Stimulated activated naive CD8-positive, alpha-beta T cell treated with anti-CD3 and anti-CD28 coated beads, Interleukin-15, Interleukin-2, amounts not matched to agents 100 ng/mL and 50 ng/mL, for 24 hours (primary cell): Measurements from ENCODE around the gene CRHR2.

ENCODE experiments used
- H3K27ac Mint-ChIP-seq: one replicate; pipeline ENCODE4 v1.8.0; 2021; ENCODE audit warnings: mild to moderate bottlenecking, mixed read lengths
- H3K27me3 Mint-ChIP-seq: one replicate; pipeline ENCODE4 v1.8.0; 2021; ENCODE audit warnings: mixed read lengths
- H3K36me3 Mint-ChIP-seq: one replicate; pipeline ENCODE4 v1.8.0; 2021; ENCODE audit warnings: low read depth, mixed read lengths
- H3K4me1 Mint-ChIP-seq: one replicate; pipeline ENCODE4 v1.8.0; 2021; ENCODE audit warnings: low read depth, mixed read lengths
- H3K4me3 Mint-ChIP-seq: one replicate; pipeline ENCODE4 v1.8.0; 2021; ENCODE audit warnings: mild to moderate bottlenecking, mixed read lengths
- H3K9me3 Mint-ChIP-seq: one replicate; pipeline ENCODE4 v1.8.0; 2021; ENCODE audit warnings: mixed read lengths

Gene CRHR2

GRCh38 chr7:30714129-30714528 lies 31.9 kb upstream of the CRHR2 start:
- H3K9me3 Mint-ChIP-seq, result peaks cover 18% of the 10 kb centered on the region
- no peaks in the 10 kb centered on the region for H3K4me1 Mint-ChIP-seq
- no peak overlapping the region for H3K27ac Mint-ChIP-seq
- H3K4me3 Mint-ChIP-seq, result no peak overlapping the region
- peaks cover 18% of the 10 kb centered on the region for H3K36me3 Mint-ChIP-seq
- H3K27me3 Mint-ChIP-seq, result no peaks in the 10 kb centered on the region

- H3K9me3 Mint-ChIP-seq, result peaks cover 14% of the 10 kb centered on the region
- no peak overlapping the region for H3K4me3 Mint-ChIP-seq
- H3K27me3 Mint-ChIP-seq, result no peaks in the 10 kb centered on the region
- H3K27ac Mint-ChIP-seq, result no peak overlapping the region
- no peaks in the 10 kb centered on the region for H3K4me1 Mint-ChIP-seq
- H3K36me3 Mint-ChIP-seq, result peaks cover 14% of the 10 kb centered on the region
These were observed 31.1 kb upstream of the CRHR2 start for GRCh38 chr7:30713392-30713791.

- no peaks in the 10 kb centered on the region for H3K36me3 Mint-ChIP-seq
- no peaks in the 10 kb centered on the region for H3K27me3 Mint-ChIP-seq
- no peak overlapping the region for H3K4me3 Mint-ChIP-seq
- no peak overlapping the region for H3K27ac Mint-ChIP-seq
- no peaks in the 10 kb centered on the region for H3K9me3 Mint-ChIP-seq
- H3K4me1 Mint-ChIP-seq, result no peaks in the 10 kb centered on the region
These were observed 28.4 kb upstream of the CRHR2 start for GRCh38 chr7:30710669-30711068.

GRCh38 chr7:30709549-30709948 lies 27.3 kb upstream of the CRHR2 start:
- Mint-ChIP-seq H3K9me3 (no peaks in the 10 kb centered on the region), H3K4me1 (no peaks in the 10 kb centered on the region), H3K4me3 (no peak overlapping the region), H3K27ac (no peak overlapping the region), H3K36me3 (no peaks in the 10 kb centered on the region), H3K27me3 (no peaks in the 10 kb centered on the region)

- Mint-ChIP-seq H3K36me3 (no peaks in the 10 kb centered on the region), H3K9me3 (no peaks in the 10 kb centered on the region), H3K4me1 (no peaks in the 10 kb centered on the region), H3K27ac (no peak overlapping the region), H3K4me3 (no peak overlapping the region), H3K27me3 (no peaks in the 10 kb centered on the region)
These were observed 26.7 kb upstream of the CRHR2 start for GRCh38 chr7:30708983-30709382.

GRCh38 chr7:30708412-30708811 lies 26.2 kb upstream of the CRHR2 start:
- no peak overlapping the region for H3K4me3 Mint-ChIP-seq
- H3K4me1 Mint-ChIP-seq, result no peaks in the 10 kb centered on the region
- H3K9me3 Mint-ChIP-seq, result no peaks in the 10 kb centered on the region
- H3K27ac Mint-ChIP-seq, result no peak overlapping the region
- H3K36me3 Mint-ChIP-seq, result no peaks in the 10 kb centered on the region
- H3K27me3 Mint-ChIP-seq, result no peaks in the 10 kb centered on the region

- Mint-ChIP-seq H3K4me1 (no peaks in the 10 kb centered on the region), H3K9me3 (no peaks in the 10 kb centered on the region), H3K36me3 (no peaks in the 10 kb centered on the region), H3K27ac (no peak overlapping the region), H3K4me3 (no peak overlapping the region), H3K27me3 (no peaks in the 10 kb centered on the region)
These were observed 25.4 kb upstream of the CRHR2 start for GRCh38 chr7:30707391-30708357.

GRCh38 chr7:30706908-30707307 lies 24.7 kb upstream of the CRHR2 start:
- Mint-ChIP-seq H3K9me3 (no peaks in the 10 kb centered on the region), H3K27ac (no peak overlapping the region), H3K36me3 (no peaks in the 10 kb centered on the region), H3K27me3 (no peaks in the 10 kb centered on the region), H3K4me3 (no peak overlapping the region), H3K4me1 (no peaks in the 10 kb centered on the region)

GRCh38 chr7:30706316-30706715 lies 24.1 kb upstream of the CRHR2 start:
- no peaks in the 10 kb centered on the region for H3K4me1 Mint-ChIP-seq
- H3K27ac Mint-ChIP-seq, result no peak overlapping the region
- H3K4me3 Mint-ChIP-seq, result no peak overlapping the region
- no peaks in the 10 kb centered on the region for H3K36me3 Mint-ChIP-seq
- H3K27me3 Mint-ChIP-seq, result no peaks in the 10 kb centered on the region
- H3K9me3 Mint-ChIP-seq, result no peaks in the 10 kb centered on the region

- Mint-ChIP-seq H3K27me3 (no peaks in the 10 kb centered on the region), H3K4me3 (no peak overlapping the region), H3K36me3 (no peaks in the 10 kb centered on the region), H3K27ac (no peak overlapping the region), H3K9me3 (no peaks in the 10 kb centered on the region), H3K4me1 (no peaks in the 10 kb centered on the region)
These were observed 23.3 kb upstream of the CRHR2 start for GRCh38 chr7:30705596-30705995.

GRCh38 chr7:30705008-30705407 lies 22.8 kb upstream of the CRHR2 start:
- Mint-ChIP-seq H3K36me3 (no peaks in the 10 kb centered on the region), H3K4me3 (no peak overlapping the region), H3K27me3 (no peaks in the 10 kb centered on the region)

GRCh38 chr7:30703756-30704155 lies 21.5 kb upstream of the CRHR2 start:
- H3K36me3 Mint-ChIP-seq, result no peaks in the 10 kb centered on the region
- H3K9me3 Mint-ChIP-seq, result no peaks in the 10 kb centered on the region
- no peak overlapping the region for H3K4me3 Mint-ChIP-seq
- H3K27me3 Mint-ChIP-seq, result no peaks in the 10 kb centered on the region
- H3K4me1 Mint-ChIP-seq, result no peaks in the 10 kb centered on the region
- H3K27ac Mint-ChIP-seq, result no peak overlapping the region

More at GRCh38 chr7:30705008-30705407, 22.8 kb upstream of the CRHR2 start:
- Mint-ChIP-seq H3K27ac (no peak overlapping the region), H3K9me3 (no peaks in the 10 kb centered on the region), H3K4me1 (no peaks in the 10 kb centered on the region)

GRCh38 chr7:30702200-30702599 lies 19.9 kb upstream of the CRHR2 start:
- no peak overlapping the region for H3K4me3 Mint-ChIP-seq
- no peaks in the 10 kb centered on the region for H3K27me3 Mint-ChIP-seq
- no peaks in the 10 kb centered on the region for H3K9me3 Mint-ChIP-seq
- H3K4me1 Mint-ChIP-seq, result no peaks in the 10 kb centered on the region
- H3K27ac Mint-ChIP-seq, result no peak overlapping the region
- no peaks in the 10 kb centered on the region for H3K36me3 Mint-ChIP-seq

GRCh38 chr7:30700941-30701340 lies 18.7 kb upstream of the CRHR2 start:
- Mint-ChIP-seq H3K4me1 (no peaks in the 10 kb centered on the region), H3K4me3 (no peak overlapping the region), H3K36me3 (no peaks in the 10 kb centered on the region), H3K9me3 (no peaks in the 10 kb centered on the region), H3K27ac (no peak overlapping the region), H3K27me3 (no peaks in the 10 kb centered on the region)

GRCh38 chr7:30699706-30700495 lies 17.6 kb upstream of the CRHR2 start:
- no peaks in the 10 kb centered on the region for H3K9me3 Mint-ChIP-seq
- H3K4me1 Mint-ChIP-seq, result no peaks in the 10 kb centered on the region
- no peak overlapping the region for H3K4me3 Mint-ChIP-seq
- H3K36me3 Mint-ChIP-seq, result no peaks in the 10 kb centered on the region
- H3K27ac Mint-ChIP-seq, result no peak overlapping the region
- H3K27me3 Mint-ChIP-seq, result no peaks in the 10 kb centered on the region
